PC-3 (cell line): ENCODE results near the gene ATE1.

Source experiments
- CTCF ChIP-seq: fragments of 300-600 bp; sonication (generic); conservative IDR thresholded peaks from 2 replicates; pipeline ENCODE4 v1.5.1; 2017; ENCODE audit warnings: antibody characterized with exemption, low read depth, mild to moderate bottlenecking, low read length
- EZH2 ChIP-seq: fragments of 300-600 bp; sonication (generic); IDR thresholded peaks from one replicate; pipeline ENCODE4 v1.6.1; 2017; ENCODE audit warnings: antibody characterized with exemption, mild to moderate bottlenecking, low read length; ENCODE audit not compliant: unreplicated experiment
- EZH2phosphoT487 ChIP-seq: fragments of 300-600 bp; sonication (generic); IDR thresholded peaks from 2 replicates; pipeline ENCODE4 v1.6.1; 2018; ENCODE audit warnings: mild to moderate bottlenecking, antibody characterized with exemption, low read length, borderline replicate concordance

- TF ChIP-seq CTCF (no peak), EZH2 (no peak), EZH2phosphoT487 (no peak)
Observed at GRCh38 chr10:121926157-121926556, 1.7 kb downstream of the ATE1 start.
